Dermis blood vessel endothelial cell (primary cell): ENCODE data around the gene PRCC. TPM values are rescaled to one million over a fixed set of nuclear protein-coding genes. Genes with fewer than 3 reads are reported as not detected.

Experiments used
- DNase-seq: peaks from one replicate; pipeline ENCODE4 v3.0.0; 2010
- total RNA-seq: library from RNA; depleted of rRNA; stranded (reverse); fragments of >200 nt; gene quantifications from 2 replicates; pipeline ENCODE4 v1.2.3, GENCODE V29; 2014

Gene PRCC
- total RNA-seq, 1 donor from 2014 or later: 12.3 TPM

GRCh38 chr1:156797212-156797871, 30.0 kb downstream of the PRCC start:
- peak; percentile 82 for DNase-seq

GRCh38 chr1:156801409-156802121, 34.2 kb downstream of the PRCC start:
- DNase-seq: peak; percentile 26

GRCh38 chr1:156802421-156802935, 35.1 kb downstream of the PRCC start:
- no peak for DNase-seq

GRCh38 chr1:156803086-156803851, 35.9 kb downstream of the PRCC start:
- no peak for DNase-seq

GRCh38 chr1:156804026-156804425, 36.7 kb downstream of the PRCC start:
- DNase-seq: no peak

GRCh38 chr1:156804572-156805243, 37.4 kb downstream of the PRCC start:
- DNase-seq: peak; percentile 33

GRCh38 chr1:156805766-156806511, 38.6 kb downstream of the PRCC start:
- DNase-seq: peak; percentile 33

GRCh38 chr1:156806512-156807440, 39.4 kb downstream of the PRCC start:
- peak; percentile 72 for DNase-seq

- no peak for DNase-seq
Measured at GRCh38 chr1:156807627-156808026, 40.3 kb downstream of the PRCC start.

- DNase-seq: no peak
Measured at GRCh38 chr1:156808186-156809030, 41.1 kb downstream of the PRCC start.

GRCh38 chr1:156809281-156809680, 41.9 kb downstream of the PRCC start:
- no peak for DNase-seq

GRCh38 chr1:156809711-156810366, 42.5 kb downstream of the PRCC start:
- no peak for DNase-seq

GRCh38 chr1:156811168-156811567, 43.8 kb downstream of the PRCC start:
- DNase-seq: no peak

- DNase-seq: no peak
Measured at GRCh38 chr1:156812293-156812990, 45.1 kb downstream of the PRCC start.

- no peak for DNase-seq
Measured at GRCh38 chr1:156813298-156813697, 46.0 kb downstream of the PRCC start.

- peak; percentile 69 for DNase-seq
Measured at GRCh38 chr1:156813750-156814570, 46.6 kb downstream of the PRCC start.

GRCh38 chr1:156814571-156815260, 47.4 kb downstream of the PRCC start:
- DNase-seq: peak; percentile 47
